ENCODE measurements around the gene ZBED2. TPM values are rescaled to one million over a fixed set of nuclear protein-coding genes. Genes with fewer than 3 reads are reported as not detected.

Gene ZBED2
- polyA plus RNA-seq, 2 of the 4 experiments (the other 2 are of a cell fraction), result 0.48 to 1.9 TPM

- TF ChIP-seq CBX2 (IDR thresholded peaks at IDR 0.05; ENCODE audit: borderline replicate concordance, low read depth), result no peak
These were observed 18.1 kb upstream of the ZBED2 start (continued) for GRCh38 chr3:111613294-111613693.

- WGBS (ENCODE audit: missing lambda C conversion rate), result 76% methylated on average over 8 of the region's 8 CpGs
- no peak overlapping the region for H3K4me2 ChIP-seq
- no peak overlapping the region for H3K4me3 ChIP-seq
- H3K27ac ChIP-seq, result no peak overlapping the region
- CTCF ChIA-PET, result interaction anchor here (1.5 kb wide), 1 partner anchor 33 kb away, joined by 5 read pairs; no protein-coding TSS in a partner anchor
- no peaks in the 10 kb centered on the region; the same call in 2 of the 3 replicates for H3K4me1 ChIP-seq
- POLR2A ChIA-PET, result no interaction called here
- FAIRE-seq (no peak), ATAC-seq (no peak), DNase-seq (ENCODE audit: low read depth in 1 of 2, low spot score in 1 of 2) (no peak)
- TF ChIP-seq CBX8 (IDR thresholded peaks at IDR 0.05) (no peak), KDM5A (IDR thresholded peaks at IDR 0.05) (no peak), CBX2 (IDR thresholded peaks at IDR 0.05; ENCODE audit: borderline replicate concordance, low read depth) (no peak)
- no peaks in the 10 kb centered on the region for H3K9me3 ChIP-seq
These were observed 15.5 kb upstream of the ZBED2 start for GRCh38 chr3:111610612-111611054.

- no peak overlapping the region for H3K4me2 ChIP-seq
- WGBS (ENCODE audit: missing lambda C conversion rate), result 69% methylated on average over 5 of the region's 5 CpGs
- TF ChIP-seq, protein P1, sequence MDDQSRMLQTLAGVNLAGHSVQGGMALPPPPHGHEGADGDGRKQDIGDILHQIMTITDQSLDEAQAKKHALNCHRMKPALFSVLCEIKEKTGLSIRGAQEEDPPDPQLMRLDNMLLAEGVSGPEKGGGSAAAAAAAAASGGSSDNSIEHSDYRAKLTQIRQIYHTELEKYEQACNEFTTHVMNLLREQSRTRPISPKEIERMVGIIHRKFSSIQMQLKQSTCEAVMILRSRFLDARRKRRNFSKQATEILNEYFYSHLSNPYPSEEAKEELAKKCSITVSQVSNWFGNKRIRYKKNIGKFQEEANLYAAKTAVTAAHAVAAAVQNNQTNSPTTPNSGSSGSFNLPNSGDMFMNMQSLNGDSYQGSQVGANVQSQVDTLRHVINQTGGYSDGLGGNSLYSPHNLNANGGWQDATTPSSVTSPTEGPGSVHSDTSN (IDR thresholded peaks at IDR 0.05), result no peak
- TF ChIP-seq JUNB (IDR thresholded peaks at IDR 0.05), result no peak
- TF ChIP-seq CTCF (IDR thresholded peaks at IDR 0.05), result no peak
- no peak for TF ChIP-seq E2F6 (IDR thresholded peaks at IDR 0.05; ENCODE audit: borderline replicate concordance, low read depth)
- TF ChIP-seq KDM5A (IDR thresholded peaks at IDR 0.05), result no peak
- TF ChIP-seq CBX2 (IDR thresholded peaks at IDR 0.05; ENCODE audit: borderline replicate concordance, low read depth), result no peak
- TF ChIP-seq ESRRA (IDR thresholded peaks at IDR 0.05; ENCODE audit: borderline replicate concordance, low read length), result no peak
- TF ChIP-seq HOXB5 (CRISPR knock-in tag; IDR thresholded peaks at IDR 0.05), result no peak
- TF ChIP-seq POLR2AphosphoS2 (conservative IDR thresholded peaks at IDR 0.05; ENCODE audit: low read length), result no peak
- TF ChIP-seq RAD21 (conservative IDR thresholded peaks at IDR 0.05 in 1 of 2, IDR thresholded peaks at IDR 0.05 in 1 of 2), result no peak
- no peak for TF ChIP-seq SREBF2 (IDR thresholded peaks at IDR 0.05)
- no peak for TF ChIP-seq HEYL (CRISPR knock-in tag; IDR thresholded peaks at IDR 0.05)
- no peak for TF ChIP-seq KDM1A (IDR thresholded peaks at IDR 0.05; ENCODE audit: low read depth)
- ATAC-seq (no peak), DNase-seq (ENCODE audit: low read depth in 1 of 2, low spot score in 1 of 2) (no peak), FAIRE-seq (no peak)
- peaks cover 4% of the 10 kb centered on the region; the same call in 2 of the 3 replicates for H3K4me1 ChIP-seq
- no peak overlapping the region for H3K27ac ChIP-seq
- ChIA-PET POLR2A (no interaction called here), CTCF (interaction anchor here (1.5 kb wide), 1 partner anchor 32 kb away, joined by 5 read pairs; no protein-coding TSS in a partner anchor)
- H3K9me3 ChIP-seq, result no peaks in the 10 kb centered on the region
- no peak overlapping the region for H3K4me3 ChIP-seq
These were observed 15.0 kb upstream of the ZBED2 start for GRCh38 chr3:111610189-111610588.

DNA sequence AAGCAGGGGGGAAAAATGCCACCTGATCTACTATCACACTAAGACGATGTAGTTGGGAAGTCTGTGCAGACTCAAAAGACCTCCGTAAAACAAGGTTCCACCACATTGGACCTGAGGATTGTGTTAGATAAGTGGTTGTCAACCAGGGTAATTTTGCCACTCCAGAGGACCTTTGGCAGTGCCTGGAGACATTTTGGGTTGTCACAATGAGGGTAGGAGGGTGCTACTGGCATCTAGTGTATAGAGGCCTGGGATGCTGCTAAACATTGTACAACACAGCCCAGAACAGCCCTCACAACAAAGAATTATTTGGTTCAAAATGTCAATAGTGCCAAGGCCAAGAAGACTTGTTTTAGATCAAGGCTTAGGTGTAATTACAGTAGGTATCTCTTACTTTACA, 14.6 kb upstream of the ZBED2 start:
- ChIA-PET POLR2A (no interaction called here), CTCF (no interaction called here)
- WGBS (ENCODE audit: missing lambda C conversion rate), result 94% methylated on average over 2 of the region's 2 CpGs
- Histone ChIP-seq H3K9me3 (no peaks in the 10 kb centered on the region), H3K4me2 (no peak overlapping the region), H3K4me1 (peaks cover 9% of the 10 kb centered on the region; the same call in 2 of the 3 replicates), H3K27ac (no peak overlapping the region), H3K4me3 (no peak overlapping the region)
- no peak for ATAC-seq
- TF ChIP-seq, protein P2, sequence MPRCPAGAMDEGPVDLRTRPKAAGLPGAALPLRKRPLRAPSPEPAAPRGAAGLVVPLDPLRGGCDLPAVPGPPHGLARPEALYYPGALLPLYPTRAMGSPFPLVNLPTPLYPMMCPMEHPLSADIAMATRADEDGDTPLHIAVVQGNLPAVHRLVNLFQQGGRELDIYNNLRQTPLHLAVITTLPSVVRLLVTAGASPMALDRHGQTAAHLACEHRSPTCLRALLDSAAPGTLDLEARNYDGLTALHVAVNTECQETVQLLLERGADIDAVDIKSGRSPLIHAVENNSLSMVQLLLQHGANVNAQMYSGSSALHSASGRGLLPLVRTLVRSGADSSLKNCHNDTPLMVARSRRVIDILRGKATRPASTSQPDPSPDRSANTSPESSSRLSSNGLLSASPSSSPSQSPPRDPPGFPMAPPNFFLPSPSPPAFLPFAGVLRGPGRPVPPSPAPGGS (IDR thresholded peaks at IDR 0.05), result no peak
- TF ChIP-seq CBX8 (IDR thresholded peaks at IDR 0.05) (no peak), TP53 (CRISPR knock-in tag; IDR thresholded peaks at IDR 0.05) (no peak), FOXS1 (CRISPR knock-in tag; IDR thresholded peaks at IDR 0.05) (no peak), ESRRA (IDR thresholded peaks at IDR 0.05; ENCODE audit: borderline replicate concordance, low read length) (no peak), MAX (IDR thresholded peaks at IDR 0.05) (no peak), KDM5A (IDR thresholded peaks at IDR 0.05) (no peak), NR3C1 (IDR thresholded peaks at IDR 0.05) (no peak), ZNF302 (CRISPR knock-in tag; IDR thresholded peaks at IDR 0.05) (no peak), KDM1A (IDR thresholded peaks at IDR 0.05; ENCODE audit: low read depth) (no peak), MAFK (IDR thresholded peaks at IDR 0.05; ENCODE audit: partially characterized antibody) (no peak), SMC3 (IDR thresholded peaks at IDR 0.05) (no peak)
- FAIRE-seq, result no peak
- no peak for DNase-seq (ENCODE audit: low read depth in 1 of 2, low spot score in 1 of 2)
